ENCODE measurements around the gene RNF223.
"Not testable (repeated sequence)": the region's sequence is repeated elsewhere in the genome, so short reads cannot be mapped to it uniquely, and the experiment has no call there.

The RNF223 gene

GRCh38 chr1:1109743-1110142 lies 35.6 kb upstream of the RNF223 start:
- DNase-seq (ENCODE audit: low spot score): no peak

- no peak for DNase-seq (ENCODE audit: low spot score)
Measured at GRCh38 chr1:1106510-1107221, 32.6 kb upstream of the RNF223 start.

- DNase-seq (ENCODE audit: low spot score): not testable (repeated sequence)
Measured at GRCh38 chr1:1104152-1104551, 30.0 kb upstream of the RNF223 start.

GRCh38 chr1:1101503-1101902 lies 27.4 kb upstream of the RNF223 start:
- DNase-seq (ENCODE audit: low spot score): no peak

- DNase-seq (ENCODE audit: low spot score): no peak
Measured at GRCh38 chr1:1100296-1100695, 26.2 kb upstream of the RNF223 start.

GRCh38 chr1:1099506-1100183 lies 25.5 kb upstream of the RNF223 start:
- no peak for DNase-seq (ENCODE audit: low spot score)

GRCh38 chr1:1098681-1099421 lies 24.7 kb upstream of the RNF223 start:
- DNase-seq (ENCODE audit: low spot score): no peak

- DNase-seq (ENCODE audit: low spot score): not testable (repeated sequence)
Measured at GRCh38 chr1:1096136-1096535, 22.0 kb upstream of the RNF223 start.

- DNase-seq (ENCODE audit: low spot score): no peak
Measured at GRCh38 chr1:1094981-1095380, 20.9 kb upstream of the RNF223 start.

- DNase-seq (ENCODE audit: low spot score): no peak
Measured at GRCh38 chr1:1093610-1093943, 19.5 kb upstream of the RNF223 start.

- DNase-seq (ENCODE audit: low spot score): no peak
Measured at GRCh38 chr1:1092894-1093609, 18.9 kb upstream of the RNF223 start.

GRCh38 chr1:1092149-1092855 lies 18.2 kb upstream of the RNF223 start:
- no peak for DNase-seq (ENCODE audit: low spot score)

GRCh38 chr1:1091344-1092148 lies 17.4 kb upstream of the RNF223 start:
- no peak for DNase-seq (ENCODE audit: low spot score)

- DNase-seq (ENCODE audit: low spot score): no peak
Measured at GRCh38 chr1:1090424-1091343, 16.6 kb upstream of the RNF223 start.

GRCh38 chr1:1089731-1090423 lies 15.8 kb upstream of the RNF223 start:
- no peak for DNase-seq (ENCODE audit: low spot score)

GRCh38 chr1:1088801-1089680 lies 14.9 kb upstream of the RNF223 start:
- DNase-seq (ENCODE audit: low spot score): no peak

GRCh38 chr1:1088029-1088800 lies 14.1 kb upstream of the RNF223 start:
- no peak for DNase-seq (ENCODE audit: low spot score)

All from germinal center (tissue), 1 donor.